ENCODE data around the gene PTTG1.

PTTG1 gene

DNA sequence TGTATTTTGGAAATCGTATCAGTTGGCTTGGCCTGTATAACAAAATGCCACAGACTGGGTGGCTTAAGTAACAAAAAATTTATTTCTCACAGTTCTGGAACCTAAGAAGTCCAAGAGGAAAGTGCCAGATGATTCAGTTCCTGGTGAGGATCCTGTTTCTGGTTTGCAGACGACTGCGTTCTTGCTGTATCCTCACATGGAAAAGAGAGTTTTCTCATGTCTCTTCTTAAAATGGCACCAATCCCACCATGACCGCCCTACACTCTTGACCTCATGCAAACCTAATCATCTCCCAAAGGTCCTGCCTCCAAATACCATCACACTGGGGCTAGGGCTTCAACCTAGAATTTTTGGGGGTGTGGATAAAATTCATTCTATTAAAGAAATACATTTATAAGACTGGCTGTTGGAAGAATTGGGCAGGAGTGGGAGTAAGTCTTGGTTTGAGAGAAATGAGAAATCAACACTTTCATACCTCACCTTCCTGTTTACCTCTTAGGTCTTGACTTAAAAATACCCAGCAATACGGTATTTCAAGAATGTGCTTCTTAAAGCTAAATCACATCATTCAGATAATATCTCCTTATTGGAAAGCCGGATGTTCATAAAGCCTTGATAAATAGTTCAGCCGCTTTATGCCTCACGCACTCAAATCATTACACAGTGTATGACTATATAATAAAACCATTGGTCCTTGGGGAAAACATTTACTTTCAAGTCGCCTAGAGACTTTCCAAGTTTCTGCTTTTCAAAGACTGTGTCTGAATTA lies 28.7 kb downstream of the PTTG1 start:
- Histone ChIP-seq H3K27me3 (replicated peaks; ENCODE audit: control insufficient read depth, insufficient read depth, low read length, poor library complexity, severe bottlenecking) (no peaks in the 10 kb centered on the region), H3K4me3 (ENCODE audit: insufficient read depth, low read depth, low read length, poor library complexity, severe bottlenecking) (no peak overlapping the region), H3K4me1 (ENCODE audit: control insufficient read depth, insufficient read depth, low read length, poor library complexity, severe bottlenecking) (no peaks in the 10 kb centered on the region), H3K9me3 (ENCODE audit: control insufficient read depth, low read length) (no peaks in the 10 kb centered on the region), H3K36me3 (ENCODE audit: control insufficient read depth, insufficient read depth, low read length) (no peaks in the 10 kb centered on the region), H3K27ac (ENCODE audit: insufficient read depth, low read length, poor library complexity, severe bottlenecking) (no peak overlapping the region)
- DNase-seq = no peak

DNA sequence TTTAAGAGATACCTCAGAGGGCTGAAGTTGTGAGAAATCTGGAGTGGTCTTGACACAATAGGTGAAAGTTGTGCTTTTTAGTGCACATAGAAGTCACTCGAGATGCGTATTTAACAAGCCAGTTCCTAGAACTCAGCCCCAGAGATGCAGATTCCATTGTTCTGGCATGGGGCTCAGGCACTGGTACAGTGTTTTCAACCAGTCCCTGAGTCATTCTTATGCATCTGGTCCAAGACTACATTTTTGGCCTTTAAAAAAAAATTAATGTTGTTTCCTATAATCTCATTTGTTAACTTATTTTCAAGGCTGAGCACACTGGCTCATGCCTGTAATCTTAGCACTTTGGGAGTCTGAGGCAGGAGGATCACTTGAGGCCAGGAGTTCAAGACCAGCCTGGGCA lies 29.6 kb downstream of the PTTG1 start:
- H3K4me1 ChIP-seq (ENCODE audit: control insufficient read depth, insufficient read depth, low read length, poor library complexity, severe bottlenecking) = no peaks in the 10 kb centered on the region
- H3K36me3 ChIP-seq (ENCODE audit: control insufficient read depth, insufficient read depth, low read length) = no peaks in the 10 kb centered on the region
- DNase-seq = no peak
- no peaks in the 10 kb centered on the region for H3K9me3 ChIP-seq (ENCODE audit: control insufficient read depth, low read length)
- H3K27me3 ChIP-seq (replicated peaks; ENCODE audit: control insufficient read depth, insufficient read depth, low read length, poor library complexity, severe bottlenecking) = no peaks in the 10 kb centered on the region
- H3K4me3 ChIP-seq (ENCODE audit: insufficient read depth, low read depth, low read length, poor library complexity, severe bottlenecking) = no peak overlapping the region
- no peak overlapping the region for H3K27ac ChIP-seq (ENCODE audit: insufficient read depth, low read length, poor library complexity, severe bottlenecking)

DNA sequence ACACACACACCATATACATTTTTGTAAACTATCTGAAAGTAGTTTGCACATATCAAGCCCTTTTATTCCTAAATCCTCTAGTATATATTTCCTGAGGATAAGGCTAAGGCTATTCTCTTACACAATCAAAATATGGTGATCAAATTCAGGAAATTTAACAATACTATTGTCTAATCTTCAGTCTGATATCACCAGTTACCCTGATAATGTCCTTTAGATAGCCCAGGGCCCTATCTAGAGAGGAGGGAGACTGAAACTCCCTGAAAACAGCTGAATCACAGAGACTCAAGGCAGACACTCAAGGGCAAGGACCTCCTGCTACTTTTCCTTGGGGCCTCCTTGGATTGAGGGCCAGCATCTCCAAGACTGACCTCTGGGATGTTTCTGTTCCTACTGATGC lies 30.4 kb downstream of the PTTG1 start:
- Histone ChIP-seq H3K36me3 (ENCODE audit: control insufficient read depth, insufficient read depth, low read length) (no peaks in the 10 kb centered on the region), H3K4me3 (ENCODE audit: insufficient read depth, low read depth, low read length, poor library complexity, severe bottlenecking) (no peak overlapping the region), H3K27me3 (replicated peaks; ENCODE audit: control insufficient read depth, insufficient read depth, low read length, poor library complexity, severe bottlenecking) (no peaks in the 10 kb centered on the region), H3K4me1 (ENCODE audit: control insufficient read depth, insufficient read depth, low read length, poor library complexity, severe bottlenecking) (no peaks in the 10 kb centered on the region), H3K27ac (ENCODE audit: insufficient read depth, low read length, poor library complexity, severe bottlenecking) (no peak overlapping the region), H3K9me3 (ENCODE audit: control insufficient read depth, low read length) (no peaks in the 10 kb centered on the region)
- DNase-seq = no peak

DNA sequence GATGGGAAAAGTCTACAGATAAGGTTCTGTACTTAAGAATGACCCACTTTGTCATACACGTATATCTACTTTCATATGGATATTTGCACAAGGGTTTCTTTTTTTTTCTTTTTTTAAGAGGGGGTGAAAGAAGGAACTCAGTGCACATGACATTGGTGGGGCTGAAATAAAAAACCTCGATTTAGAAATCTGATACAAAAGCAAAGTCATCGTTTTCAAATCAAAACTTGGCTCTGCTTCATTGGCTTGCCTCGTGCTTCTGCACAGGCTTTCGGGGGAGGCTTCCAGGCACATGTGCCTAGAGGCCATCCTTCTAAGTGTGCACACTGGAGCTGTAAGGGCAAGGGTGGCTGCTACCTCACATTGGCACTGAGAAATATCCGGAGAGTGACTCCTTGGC lies 31.1 kb downstream of the PTTG1 start:
- Histone ChIP-seq H3K4me1 (ENCODE audit: control insufficient read depth, insufficient read depth, low read length, poor library complexity, severe bottlenecking) (no peaks in the 10 kb centered on the region), H3K27me3 (replicated peaks; ENCODE audit: control insufficient read depth, insufficient read depth, low read length, poor library complexity, severe bottlenecking) (no peaks in the 10 kb centered on the region), H3K4me3 (ENCODE audit: insufficient read depth, low read depth, low read length, poor library complexity, severe bottlenecking) (no peak overlapping the region), H3K36me3 (ENCODE audit: control insufficient read depth, insufficient read depth, low read length) (no peaks in the 10 kb centered on the region), H3K27ac (ENCODE audit: insufficient read depth, low read length, poor library complexity, severe bottlenecking) (no peak overlapping the region), H3K9me3 (ENCODE audit: control insufficient read depth, low read length) (no peaks in the 10 kb centered on the region)
- no peak for DNase-seq

DNA sequence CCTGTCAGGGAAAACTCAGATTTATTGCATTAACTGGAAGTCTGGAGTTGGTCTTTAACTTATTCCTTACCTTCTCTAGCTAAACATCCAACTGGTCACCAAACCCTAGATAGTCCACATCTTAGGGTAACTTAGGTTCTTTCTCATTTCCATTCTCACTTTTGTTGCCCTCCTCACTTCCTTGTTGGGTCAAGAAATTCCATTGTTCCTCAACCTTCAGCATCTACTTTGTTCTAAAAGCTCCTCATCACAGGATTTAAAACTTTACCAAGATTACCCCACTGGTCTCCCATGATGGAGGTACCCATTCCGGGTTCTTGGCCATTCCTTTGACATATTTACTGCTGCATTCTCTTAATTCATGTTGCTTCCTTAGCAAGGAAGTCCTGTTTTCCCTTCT lies 32.1 kb downstream of the PTTG1 start:
- no peak overlapping the region for H3K4me3 ChIP-seq (ENCODE audit: insufficient read depth, low read depth, low read length, poor library complexity, severe bottlenecking)
- H3K4me1 ChIP-seq (ENCODE audit: control insufficient read depth, insufficient read depth, low read length, poor library complexity, severe bottlenecking) = no peaks in the 10 kb centered on the region
- no peak overlapping the region for H3K27ac ChIP-seq (ENCODE audit: insufficient read depth, low read length, poor library complexity, severe bottlenecking)
- DNase-seq = no peak
- H3K27me3 ChIP-seq (replicated peaks; ENCODE audit: control insufficient read depth, insufficient read depth, low read length, poor library complexity, severe bottlenecking) = no peaks in the 10 kb centered on the region
- no peaks in the 10 kb centered on the region for H3K9me3 ChIP-seq (ENCODE audit: control insufficient read depth, low read length)
- no peaks in the 10 kb centered on the region for H3K36me3 ChIP-seq (ENCODE audit: control insufficient read depth, insufficient read depth, low read length)

DNA sequence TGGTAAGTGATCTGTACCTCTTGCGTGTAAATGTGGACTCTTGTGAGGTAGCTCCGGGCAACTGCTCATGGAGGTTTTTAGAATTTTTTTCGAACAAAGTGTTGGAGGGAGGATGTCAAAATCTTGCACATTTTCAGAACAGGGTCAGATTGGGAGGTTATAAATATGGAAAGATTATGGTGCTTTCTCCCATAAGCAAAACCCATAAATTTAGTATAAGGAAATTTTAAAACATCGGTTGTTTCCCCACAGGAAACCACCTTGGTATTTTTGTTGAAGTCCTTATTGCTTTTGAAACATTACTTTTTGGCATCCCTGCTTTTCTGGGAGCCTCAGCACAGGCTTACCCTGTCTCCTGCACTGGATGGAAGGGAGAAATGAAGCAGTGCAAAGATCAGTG lies 33.9 kb downstream of the PTTG1 start:
- no peaks in the 10 kb centered on the region for H3K4me1 ChIP-seq (ENCODE audit: control insufficient read depth, insufficient read depth, low read length, poor library complexity, severe bottlenecking)
- no peak overlapping the region for H3K27ac ChIP-seq (ENCODE audit: insufficient read depth, low read length, poor library complexity, severe bottlenecking)
- H3K27me3 ChIP-seq (replicated peaks; ENCODE audit: control insufficient read depth, insufficient read depth, low read length, poor library complexity, severe bottlenecking) = no peaks in the 10 kb centered on the region
- no peak for DNase-seq
- H3K4me3 ChIP-seq (ENCODE audit: insufficient read depth, low read depth, low read length, poor library complexity, severe bottlenecking) = no peak overlapping the region
- H3K9me3 ChIP-seq (ENCODE audit: control insufficient read depth, low read length) = no peaks in the 10 kb centered on the region
- no peaks in the 10 kb centered on the region for H3K36me3 ChIP-seq (ENCODE audit: control insufficient read depth, insufficient read depth, low read length)

DNA sequence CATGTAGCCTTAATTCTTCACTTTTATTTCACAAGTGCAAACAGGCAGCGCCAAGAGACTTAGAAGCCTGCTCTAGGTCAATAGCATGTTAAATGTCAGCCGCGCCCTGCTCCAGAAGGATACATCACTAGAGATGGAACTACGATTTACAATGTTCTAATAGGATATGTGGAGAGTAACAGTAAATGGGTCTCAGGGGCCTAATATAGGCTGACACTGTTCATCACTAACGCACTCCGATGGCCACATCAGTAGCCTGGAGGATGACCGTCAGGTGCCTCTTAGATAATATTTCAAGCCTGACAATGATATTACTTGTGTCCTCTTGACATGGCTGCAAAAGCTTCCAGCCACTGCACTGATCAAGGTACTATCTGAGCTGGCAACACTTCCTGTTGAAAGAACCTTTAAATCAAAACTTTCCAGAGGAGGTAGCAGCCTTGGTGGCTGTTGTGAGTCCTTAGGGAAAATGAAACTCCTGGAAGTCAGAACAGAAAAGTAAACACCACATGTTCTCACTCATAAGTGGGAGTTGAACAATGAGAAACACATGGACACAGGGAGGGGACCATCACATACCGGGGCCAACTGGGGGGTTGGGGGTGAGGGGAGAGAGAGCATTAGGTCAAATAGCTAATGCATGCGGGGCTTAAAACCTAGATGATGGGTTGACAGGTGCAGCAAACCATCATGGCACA lies 35.0 kb downstream of the PTTG1 start:
- H3K27me3 ChIP-seq (replicated peaks; ENCODE audit: control insufficient read depth, insufficient read depth, low read length, poor library complexity, severe bottlenecking) = no peaks in the 10 kb centered on the region
- H3K4me3 ChIP-seq (ENCODE audit: insufficient read depth, low read depth, low read length, poor library complexity, severe bottlenecking) = no peak overlapping the region
- no peaks in the 10 kb centered on the region for H3K9me3 ChIP-seq (ENCODE audit: control insufficient read depth, low read length)
- no peak overlapping the region for H3K27ac ChIP-seq (ENCODE audit: insufficient read depth, low read length, poor library complexity, severe bottlenecking)
- no peaks in the 10 kb centered on the region for H3K36me3 ChIP-seq (ENCODE audit: control insufficient read depth, insufficient read depth, low read length)
- H3K4me1 ChIP-seq (ENCODE audit: control insufficient read depth, insufficient read depth, low read length, poor library complexity, severe bottlenecking) = no peaks in the 10 kb centered on the region
- DNase-seq = no peak

DNA sequence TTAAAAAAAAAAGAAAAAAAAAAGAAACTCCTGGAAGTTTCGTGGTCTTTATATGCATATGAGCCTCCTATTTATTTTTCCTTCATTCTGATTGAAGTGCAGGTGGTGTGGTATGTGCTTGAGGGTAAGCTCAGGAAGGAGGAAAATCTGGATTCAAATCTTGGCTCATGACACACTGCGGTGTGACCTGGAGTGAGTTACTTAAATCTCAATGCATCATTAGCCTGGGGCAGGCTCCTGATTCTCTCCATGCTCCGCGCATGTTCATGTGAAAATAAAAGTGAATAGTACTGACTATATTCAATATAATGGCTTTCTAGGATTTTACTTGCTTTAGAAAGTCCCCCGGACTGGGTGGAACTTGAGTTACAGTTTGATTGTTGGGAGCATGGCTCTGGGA lies 35.6 kb downstream of the PTTG1 start:
- DNase-seq = no peak
- Histone ChIP-seq H3K9me3 (ENCODE audit: control insufficient read depth, low read length) (no peaks in the 10 kb centered on the region), H3K4me3 (ENCODE audit: insufficient read depth, low read depth, low read length, poor library complexity, severe bottlenecking) (no peak overlapping the region), H3K36me3 (ENCODE audit: control insufficient read depth, insufficient read depth, low read length) (no peaks in the 10 kb centered on the region), H3K27me3 (replicated peaks; ENCODE audit: control insufficient read depth, insufficient read depth, low read length, poor library complexity, severe bottlenecking) (no peaks in the 10 kb centered on the region), H3K4me1 (ENCODE audit: control insufficient read depth, insufficient read depth, low read length, poor library complexity, severe bottlenecking) (no peaks in the 10 kb centered on the region), H3K27ac (ENCODE audit: insufficient read depth, low read length, poor library complexity, severe bottlenecking) (no peak overlapping the region)

DNA sequence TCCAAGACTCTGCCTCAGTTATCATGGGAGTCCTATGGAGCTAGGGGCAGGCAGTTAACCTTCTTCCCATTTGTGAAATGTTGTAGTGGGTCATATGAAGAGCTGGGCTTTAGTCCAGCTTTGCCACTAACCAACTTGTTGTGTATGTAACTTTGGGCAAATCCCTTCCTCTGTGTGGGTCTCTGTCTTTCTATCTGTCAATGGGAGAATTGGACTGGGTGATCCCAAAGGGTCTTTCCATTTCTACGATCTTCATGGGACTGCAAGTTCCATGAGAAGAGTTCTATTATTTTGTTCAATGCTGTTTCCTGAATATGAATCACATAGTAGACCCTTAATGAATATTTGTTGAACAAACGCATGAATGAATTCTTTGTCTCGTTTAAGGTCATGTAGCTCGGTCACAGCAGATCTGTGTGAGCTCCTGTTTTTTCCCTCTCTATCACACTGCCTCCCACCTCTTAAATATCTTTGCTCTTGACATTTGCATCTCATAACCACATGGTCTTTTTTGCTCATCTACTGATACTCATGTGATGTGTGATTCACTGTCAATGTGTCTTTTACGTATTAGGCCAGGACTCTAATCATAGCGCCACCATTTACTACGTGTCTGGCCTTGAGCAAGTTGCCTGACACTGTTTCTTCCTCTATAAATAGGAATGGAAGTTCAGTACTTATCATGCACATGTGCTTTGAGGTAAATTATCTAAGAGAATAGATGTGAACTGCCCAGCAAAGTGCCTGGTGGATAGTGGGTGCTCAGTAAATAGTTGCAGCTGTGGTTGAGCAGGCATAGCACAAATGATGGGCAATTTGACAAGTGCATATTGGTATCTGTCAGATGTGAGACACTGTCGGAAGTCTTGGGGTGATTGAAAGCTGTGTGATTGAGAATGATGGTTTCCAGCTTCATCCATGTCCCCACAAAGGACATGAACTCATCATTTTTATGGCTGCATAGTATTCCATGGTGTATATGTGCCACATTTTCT lies 37.4 kb downstream of the PTTG1 start:
- Histone ChIP-seq H3K27me3 (replicated peaks; ENCODE audit: control insufficient read depth, insufficient read depth, low read length, poor library complexity, severe bottlenecking) (no peaks in the 10 kb centered on the region), H3K4me1 (ENCODE audit: control insufficient read depth, insufficient read depth, low read length, poor library complexity, severe bottlenecking) (no peaks in the 10 kb centered on the region), H3K4me3 (ENCODE audit: insufficient read depth, low read depth, low read length, poor library complexity, severe bottlenecking) (no peak overlapping the region), H3K9me3 (ENCODE audit: control insufficient read depth, low read length) (no peaks in the 10 kb centered on the region), H3K27ac (ENCODE audit: insufficient read depth, low read length, poor library complexity, severe bottlenecking) (no peak overlapping the region), H3K36me3 (ENCODE audit: control insufficient read depth, insufficient read depth, low read length) (no peaks in the 10 kb centered on the region)
- no peak for DNase-seq
